Measurements from ENCODE around the gene MRGPRX3. TPM values are rescaled to one million over a fixed set of nuclear protein-coding genes. Genes with fewer than 3 reads are reported as not detected.

MRGPRX3 gene
- total and polyA plus RNA-seq, 2 of the 4 experiments (the other 2 are of a cell fraction) = not detected

DNA sequence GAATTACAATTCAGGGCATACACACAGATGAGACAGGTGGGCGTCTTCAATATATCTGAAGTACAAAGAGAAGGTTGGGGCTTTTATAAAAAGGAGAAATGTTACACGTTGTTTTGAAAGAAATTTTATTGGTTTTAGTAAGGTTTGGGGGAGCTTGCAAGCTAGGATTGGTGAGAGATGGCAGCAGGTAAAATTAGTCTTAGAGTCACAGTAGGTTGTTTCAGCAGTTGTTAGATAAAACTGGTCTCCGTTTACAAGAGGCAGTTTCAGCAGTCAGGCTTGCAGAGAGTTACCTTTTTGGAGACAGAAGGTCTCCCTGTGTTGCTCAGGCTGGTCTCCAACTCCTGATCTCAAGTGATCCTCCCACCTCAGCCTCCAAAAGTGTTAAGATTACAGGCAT, 24.1 kb upstream of the MRGPRX3 start:
- no peak overlapping the region for H3K9ac ChIP-seq (ENCODE audit: low read depth, low read length)
- H3K14ac ChIP-seq (replicated peaks; ENCODE audit: low read depth, low read length) = no peak overlapping the region
- no peak overlapping the region for H4K8ac ChIP-seq (ENCODE audit: low read depth in 2 of 2, low read length in 2 of 2)
- H2AK9ac ChIP-seq (replicated peaks; ENCODE audit: low read depth, low read length, poor library complexity) = no peak overlapping the region
- H3K27me3 ChIP-seq (ENCODE audit: control insufficient read depth, insufficient read depth, low read length) = peaks cover 8% of the 10 kb centered on the region
- no peak overlapping the region for H4K91ac ChIP-seq (ENCODE audit: insufficient read depth, low read depth, low read length)
- no peaks in the 10 kb centered on the region for H3K36me3 ChIP-seq (ENCODE audit: control insufficient read depth, insufficient read depth, low read length)
- H3K4me1 ChIP-seq (ENCODE audit: control insufficient read depth, insufficient read depth, low read length) = peaks cover 4% of the 10 kb centered on the region; the same call in 1 of the 2 replicates
- no peak overlapping the region for H3K4ac ChIP-seq (ENCODE audit: low read depth, low read length)
- no peaks in the 10 kb centered on the region for H3K9me3 ChIP-seq (ENCODE audit: control insufficient read depth, insufficient read depth, low read length)
- intact Hi-C loops (cut with micrococcal nuclease) (loop anchor here (5.0 to 10.0 kb wide), 2 partner anchors 96 to 373 kb away; partner anchors contain the start of genes KCNC1 and SERGEF), dilution Hi-C loops (cut with HindIII; ENCODE audit: low sequenced_read_pairs, unreplicated experiment) (no loop called here), in situ Hi-C loops (cut with MboI; ENCODE audit: low sequenced_read_pairs) (no loop called here)
- CTCF ChIA-PET = no interaction called here
- no peak overlapping the region for H2BK15ac ChIP-seq (ENCODE audit: low read depth, low read length)
- H2BK20ac ChIP-seq (ENCODE audit: low read depth, low read length) = no peak overlapping the region
- no peaks in the 10 kb centered on the region for H4K20me1 ChIP-seq (ENCODE audit: insufficient read depth, low read length)
- H2BK5ac ChIP-seq (ENCODE audit: low read depth, low read length, poor library complexity, severe bottlenecking) = no peak overlapping the region
- H3K79me1 ChIP-seq (ENCODE audit: low read depth in 1 of 2, low read length in 2 of 2) = peaks cover 19 to 20% of the 10 kb centered on the region in 2 experiments
- H3K4me3 ChIP-seq (ENCODE audit: insufficient read depth, low read depth, low read length) = no peak overlapping the region
- DNase-seq (no peak), ATAC-seq (ENCODE audit: low read depth) (no peak)
- POLR2A ChIA-PET (ENCODE audit: unreplicated experiment) = no interaction called here
- H3K27ac ChIP-seq (ENCODE audit: insufficient read depth, low read length) = no peak overlapping the region
- BruUV-seq (replicated peaks) = no TSS peak
- H3K4me2 ChIP-seq (ENCODE audit: low read depth, low read length) = no peak overlapping the region
- H3K23ac ChIP-seq (ENCODE audit: low read depth, low read length) = no peak overlapping the region
- TF ChIP-seq RCOR1 (IDR thresholded peaks at IDR 0.05; ENCODE audit: insufficient replicate concordance, low read length) = no peak
- TF ChIP-seq RAD21 (IDR thresholded peaks at IDR 0.05; ENCODE audit: low read length) = no peak
- TF ChIP-seq SMC3 (IDR thresholded peaks at IDR 0.05; ENCODE audit: low read depth, low read length) = no peak
- no peak for TF ChIP-seq MXI1 (IDR thresholded peaks at IDR 0.05; ENCODE audit: borderline replicate concordance, low read depth, low read length)
- no peak for TF ChIP-seq NFE2L2 (IDR thresholded peaks at IDR 0.05; ENCODE audit: low read depth, low read length)
- TF ChIP-seq BHLHE40 (IDR thresholded peaks at IDR 0.05; ENCODE audit: low read depth, low read length) = no peak
- no peak for TF ChIP-seq FOS (IDR thresholded peaks at IDR 0.05; ENCODE audit: low read depth, low read length)
- TF ChIP-seq CHD1 (IDR thresholded peaks at IDR 0.05; ENCODE audit: low read depth, low read length) = no peak
- TF ChIP-seq MAFK (IDR thresholded peaks at IDR 0.05; ENCODE audit: low read depth, low read length) = no peak
- TF ChIP-seq, protein P1, sequence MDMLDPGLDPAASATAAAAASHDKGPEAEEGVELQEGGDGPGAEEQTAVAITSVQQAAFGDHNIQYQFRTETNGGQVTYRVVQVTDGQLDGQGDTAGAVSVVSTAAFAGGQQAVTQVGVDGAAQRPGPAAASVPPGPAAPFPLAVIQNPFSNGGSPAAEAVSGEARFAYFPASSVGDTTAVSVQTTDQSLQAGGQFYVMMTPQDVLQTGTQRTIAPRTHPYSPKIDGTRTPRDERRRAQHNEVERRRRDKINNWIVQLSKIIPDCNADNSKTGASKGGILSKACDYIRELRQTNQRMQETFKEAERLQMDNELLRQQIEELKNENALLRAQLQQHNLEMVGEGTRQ (IDR thresholded peaks at IDR 0.05; ENCODE audit: low read depth, low read length) = no peak
- TF ChIP-seq, protein P2, sequence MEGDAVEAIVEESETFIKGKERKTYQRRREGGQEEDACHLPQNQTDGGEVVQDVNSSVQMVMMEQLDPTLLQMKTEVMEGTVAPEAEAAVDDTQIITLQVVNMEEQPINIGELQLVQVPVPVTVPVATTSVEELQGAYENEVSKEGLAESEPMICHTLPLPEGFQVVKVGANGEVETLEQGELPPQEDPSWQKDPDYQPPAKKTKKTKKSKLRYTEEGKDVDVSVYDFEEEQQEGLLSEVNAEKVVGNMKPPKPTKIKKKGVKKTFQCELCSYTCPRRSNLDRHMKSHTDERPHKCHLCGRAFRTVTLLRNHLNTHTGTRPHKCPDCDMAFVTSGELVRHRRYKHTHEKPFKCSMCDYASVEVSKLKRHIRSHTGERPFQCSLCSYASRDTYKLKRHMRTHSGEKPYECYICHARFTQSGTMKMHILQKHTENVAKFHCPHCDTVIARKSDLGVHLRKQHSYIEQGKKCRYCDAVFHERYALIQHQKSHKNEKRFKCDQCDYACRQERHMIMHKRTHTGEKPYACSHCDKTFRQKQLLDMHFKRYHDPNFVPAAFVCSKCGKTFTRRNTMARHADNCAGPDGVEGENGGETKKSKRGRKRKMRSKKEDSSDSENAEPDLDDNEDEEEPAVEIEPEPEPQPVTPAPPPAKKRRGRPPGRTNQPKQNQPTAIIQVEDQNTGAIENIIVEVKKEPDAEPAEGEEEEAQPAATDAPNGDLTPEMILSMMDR (conservative IDR thresholded peaks at IDR 0.05; ENCODE audit: low read depth, low read length) = no peak
- TF ChIP-seq MAZ (IDR thresholded peaks at IDR 0.05; ENCODE audit: borderline replicate concordance, low read depth, low read length) = no peak
- TF ChIP-seq POLR2A (IDR thresholded peaks at IDR 0.05; ENCODE audit: low read depth, low read length) = no peak
- TF ChIP-seq, protein P3, sequence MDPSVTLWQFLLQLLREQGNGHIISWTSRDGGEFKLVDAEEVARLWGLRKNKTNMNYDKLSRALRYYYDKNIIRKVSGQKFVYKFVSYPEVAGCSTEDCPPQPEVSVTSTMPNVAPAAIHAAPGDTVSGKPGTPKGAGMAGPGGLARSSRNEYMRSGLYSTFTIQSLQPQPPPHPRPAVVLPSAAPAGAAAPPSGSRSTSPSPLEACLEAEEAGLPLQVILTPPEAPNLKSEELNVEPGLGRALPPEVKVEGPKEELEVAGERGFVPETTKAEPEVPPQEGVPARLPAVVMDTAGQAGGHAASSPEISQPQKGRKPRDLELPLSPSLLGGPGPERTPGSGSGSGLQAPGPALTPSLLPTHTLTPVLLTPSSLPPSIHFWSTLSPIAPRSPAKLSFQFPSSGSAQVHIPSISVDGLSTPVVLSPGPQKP (IDR thresholded peaks at IDR 0.05; ENCODE audit: borderline replicate concordance, low read depth, low read length) = no peak
- TF ChIP-seq RFX5 (IDR thresholded peaks at IDR 0.05; ENCODE audit: low read depth, low read length) = no peak
- TF ChIP-seq CEBPB (IDR thresholded peaks at IDR 0.05; ENCODE audit: low read depth, low read length) = no peak
- H3K56ac ChIP-seq (ENCODE audit: extremely low read depth, insufficient read depth, low read length) = no peak overlapping the region
- no peak overlapping the region for H4K5ac ChIP-seq (ENCODE audit: low read depth, low read length)
- 67 to 100% methylated on average over 1 of the region's 3 CpGs for WGBS, 2 experiments (ENCODE audit: extremely low coverage in 2 of 2, insufficient read length in 1 of 2)
- no peak overlapping the region for H2AK5ac ChIP-seq (ENCODE audit: low read depth, low read length)
- no peak overlapping the region for H2AFZ ChIP-seq (replicated peaks; ENCODE audit: low read length, poor library complexity)
- H3K9me1 ChIP-seq (ENCODE audit: insufficient read depth, low read length) = no peaks in the 10 kb centered on the region; the same call in 1 of the 2 replicates
- H2BK120ac ChIP-seq (ENCODE audit: low read depth, low read length) = no peak overlapping the region
- H3K18ac ChIP-seq (ENCODE audit: low read depth, low read length) = no peak overlapping the region

Measured in IMR-90 (cell line).